PFSK-1 (cell line): Measurements from ENCODE around the gene RS1.

Source experiments
- FOXP2 ChIP-seq: optimal IDR thresholded peaks from 2 replicates; pipeline ENCODE3; 2011; ENCODE audit warnings: borderline replicate concordance, control low read depth, inconsistent platforms; ENCODE audit not compliant: insufficient read depth; ENCODE audit errors: extremely low read length, extremely low read depth
- POLR2AphosphoS5 ChIP-seq: IDR thresholded peaks from 2 replicates; pipeline ENCODE4 v1.6.1; 2012; ENCODE audit warnings: low read depth, mild to moderate bottlenecking, control low read depth, low read length, moderate library complexity
- REST ChIP-seq, 2 experiments: IDR thresholded peaks; 2 replicates each; pipeline versions ENCODE4 v1.6.1 to v1.8.0; 2011 to 2012; ENCODE audit warnings: low read depth in 2 of 2, low read length in 2 of 2, control low read depth in 1 of 2, inconsistent platforms in 1 of 2, mild to moderate bottlenecking in 1 of 2, moderate library complexity in 1 of 2; ENCODE audit not compliant: insufficient read depth in 1 of 2
- SIN3A ChIP-seq: IDR thresholded peaks from 2 replicates; pipeline ENCODE4 v1.6.1; 2012; ENCODE audit warnings: mild to moderate bottlenecking, low read length, moderate library complexity, borderline replicate concordance; ENCODE audit not compliant: insufficient read depth
- TAF1 ChIP-seq: IDR thresholded peaks from 2 replicates; pipeline ENCODE4 v1.6.1; 2012; ENCODE audit warnings: low read length, control low read depth, borderline replicate concordance; ENCODE audit not compliant: insufficient read depth

RS1 gene

DNA sequence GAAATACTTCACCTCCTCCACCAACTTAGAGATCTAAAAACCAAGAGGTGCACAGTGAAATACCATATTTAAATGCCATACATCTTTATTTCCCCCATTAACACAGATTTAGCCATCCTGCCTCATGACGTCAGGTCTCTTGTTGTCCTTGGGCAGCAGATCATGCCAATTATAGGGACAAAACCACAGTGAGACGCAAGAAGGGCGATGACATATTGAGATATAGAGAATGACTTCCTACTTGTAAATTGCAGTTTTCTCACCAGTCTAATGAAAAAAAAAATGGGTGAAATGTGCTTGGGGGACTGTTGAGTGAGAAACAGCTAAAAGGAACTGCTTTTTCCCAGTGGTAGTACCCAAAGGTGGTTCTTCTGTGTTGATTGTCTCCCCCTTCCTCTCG lies 24.3 kb downstream of the RS1 start:
- TF ChIP-seq FOXP2 (no peak), POLR2AphosphoS5 (no peak), SIN3A (no peak), REST (IDR thresholded peaks at IDR 0.05; ENCODE audit: insufficient read depth in 1 of 2, low read depth in 2 of 2, low read length in 2 of 2) (no peak), TAF1 (no peak)

- TF ChIP-seq REST (IDR thresholded peaks at IDR 0.05; ENCODE audit: insufficient read depth in 1 of 2, low read depth in 2 of 2, low read length in 2 of 2) (no peak), TAF1 (no peak), POLR2AphosphoS5 (no peak), SIN3A (no peak), FOXP2 (no peak)
Observed at GRCh38 chrX:18643853-18644252, 28.1 kb downstream of the RS1 start.

DNA sequence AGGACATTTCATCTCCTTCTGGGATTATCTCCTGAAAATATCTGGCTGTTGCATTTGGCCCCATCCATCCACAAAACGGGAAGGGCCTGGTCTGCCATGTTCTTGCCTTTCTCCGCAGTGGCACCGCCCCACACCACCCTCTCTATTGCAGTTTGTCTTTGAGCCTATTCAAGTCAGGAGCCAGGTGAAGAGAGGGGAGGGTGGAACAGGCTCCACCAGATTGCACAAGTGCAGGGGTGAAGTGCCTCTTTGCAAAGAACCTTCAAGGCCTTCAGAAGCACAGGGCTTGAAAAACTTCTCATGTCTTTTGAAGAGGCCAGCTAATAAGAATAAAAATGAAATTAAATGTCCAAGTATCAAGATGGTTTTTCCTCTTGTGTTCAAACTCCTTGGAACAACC lies 28.7 kb downstream of the RS1 start:
- no peak for TF ChIP-seq POLR2AphosphoS5
- TF ChIP-seq SIN3A = no peak
- TF ChIP-seq REST (IDR thresholded peaks at IDR 0.05; ENCODE audit: insufficient read depth in 1 of 2, low read depth in 2 of 2, low read length in 2 of 2) = no peak
- TF ChIP-seq TAF1 = no peak
- TF ChIP-seq FOXP2 = no peak

DNA sequence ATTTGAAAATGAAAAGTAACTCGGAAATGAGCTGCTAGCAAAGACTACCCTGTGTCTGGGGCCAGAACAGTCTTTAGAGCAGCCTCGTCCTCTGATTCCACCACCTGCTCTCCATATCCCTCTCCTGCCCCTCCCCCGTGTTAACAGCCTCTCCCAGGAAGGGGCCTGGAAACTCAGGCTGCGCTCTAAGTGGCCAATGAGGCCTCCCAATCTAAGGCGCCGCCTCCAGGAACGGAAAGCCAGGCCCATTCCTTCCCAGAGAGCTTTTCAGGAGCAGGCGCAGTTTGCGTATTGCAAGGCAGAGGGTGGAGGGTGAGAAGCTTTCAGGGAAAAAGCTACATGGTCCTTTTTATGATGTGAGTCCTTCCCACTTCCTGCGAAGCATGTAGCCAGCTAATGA lies 31.2 kb downstream of the RS1 start:
- TF ChIP-seq FOXP2 = no peak
- TF ChIP-seq SIN3A = no peak
- TF ChIP-seq POLR2AphosphoS5 = no peak
- no peak for TF ChIP-seq TAF1

GRCh38 chrX:18639280-18639679 lies 32.6 kb downstream of the RS1 start:
- no peak for TF ChIP-seq TAF1
- no peak for TF ChIP-seq FOXP2

- no peak for TF ChIP-seq SIN3A
- TF ChIP-seq REST (IDR thresholded peaks at IDR 0.05; ENCODE audit: insufficient read depth in 1 of 2, low read depth in 2 of 2, low read length in 2 of 2) = no peak
- TF ChIP-seq POLR2AphosphoS5 = no peak
- TF ChIP-seq TAF1 = no peak
- no peak for TF ChIP-seq FOXP2
Observed at GRCh38 chrX:18638398-18638797, 33.5 kb downstream of the RS1 start.
